ENCODE results near the gene TEDC1.
A peak's percentile ranks its signal among the peaks of the same experiment; 100 is the strongest.

Gene TEDC1

GRCh38 chr14:105490572-105491365, at the start of gene TEDC1:
Gene TEDC1, plus strand, starts transcription at chr14:105491246. Its CDS starts 130 bp downstream, at chr14:105491376.
- FAIRE-seq, result peak; percentile 92

GRCh38 chr14:105442125-105442524, 48.9 kb upstream of the TEDC1 start:
- no peak for FAIRE-seq

- no peak for FAIRE-seq
Observed at GRCh38 chr14:105442834-105443233, 48.2 kb upstream of the TEDC1 start.

GRCh38 chr14:105444859-105445258, 46.2 kb upstream of the TEDC1 start:
- no peak for FAIRE-seq

GRCh38 chr14:105445290-105445689, 45.8 kb upstream of the TEDC1 start:
- FAIRE-seq, result no peak

GRCh38 chr14:105445901-105446845, 44.9 kb upstream of the TEDC1 start:
- FAIRE-seq, result no peak

- FAIRE-seq, result no peak
Observed at GRCh38 chr14:105446971-105447370, 44.1 kb upstream of the TEDC1 start.

GRCh38 chr14:105447651-105448640, 43.1 kb upstream of the TEDC1 start:
- no peak for FAIRE-seq

GRCh38 chr14:105448706-105449111, 42.3 kb upstream of the TEDC1 start:
- FAIRE-seq, result no peak

GRCh38 chr14:105449276-105450122, 41.5 kb upstream of the TEDC1 start:
- no peak for FAIRE-seq

GRCh38 chr14:105450123-105450505, 40.9 kb upstream of the TEDC1 start:
- FAIRE-seq, result no peak

- no peak for FAIRE-seq
Observed at GRCh38 chr14:105450864-105451720, 40.0 kb upstream of the TEDC1 start.

- no peak for FAIRE-seq
Observed at GRCh38 chr14:105452963-105453362, 38.1 kb upstream of the TEDC1 start.

GRCh38 chr14:105453847-105454246, 37.2 kb upstream of the TEDC1 start:
- FAIRE-seq, result no peak

GRCh38 chr14:105455086-105455640, 35.9 kb upstream of the TEDC1 start:
- FAIRE-seq, result no peak

- FAIRE-seq, result no peak
Observed at GRCh38 chr14:105455766-105456660, 35.0 kb upstream of the TEDC1 start.

- no peak for FAIRE-seq
Observed at GRCh38 chr14:105456736-105457617, 34.1 kb upstream of the TEDC1 start.

- no peak for FAIRE-seq
Observed at GRCh38 chr14:105458010-105458409, 33.0 kb upstream of the TEDC1 start.

Measured in islet of Langerhans (tissue), 1 donor.